A673 (cell line): ENCODE data around the gene MAPK9. TPM values are rescaled to one million over a fixed set of nuclear protein-coding genes. Genes with fewer than 3 reads are reported as not detected.

Experiments
- BruUV-seq: library from RNA; stranded (reverse); fragments of 400-500 nt; replicated peaks from 2 replicates; lab custom pipeline; 2021; lab: Mats Ljungman, UMichigan
- CTCF ChIA-PET: fragments of 300-600 bp; sonication (Branson Sonifier 250); formaldehyde crosslinking; loops from one replicate; lab custom pipeline; 2022; ENCODE audit warnings: antibody characterized with exemption; lab: Charles Lee
- POLR2A ChIA-PET: fragments of 300-600 bp; sonication (Branson Sonifier 250); formaldehyde crosslinking; loops from one replicate; lab custom pipeline; 2022; ENCODE audit warnings: antibody characterized with exemption; ENCODE audit not compliant: low non-redundant PET; lab: Charles Lee
- DNase-seq: peaks from one replicate; pipeline ENCODE4 v3.0.0-alpha.2; 2015; ENCODE audit warnings: low spot score
- H3K27ac ChIP-seq: fragments of 200-600 bp; sonication (generic); 2 replicates; pipeline ENCODE4 v1.5.1; 2016; ENCODE audit warnings: mixed run types, low read depth, mild to moderate bottlenecking, mixed read lengths, antibody characterized with exemption, low read length; ENCODE audit not compliant: poor library complexity, severe bottlenecking
- H3K27me3 ChIP-seq: fragments of 200-600 bp; sonication (generic); replicated peaks from 2 replicates; pipeline ENCODE4 v1.6.1; 2017; ENCODE audit warnings: mixed run types, low read depth, mild to moderate bottlenecking, mixed read lengths, antibody characterized with exemption, low read length; ENCODE audit not compliant: insufficient read depth, poor library complexity
- H3K36me3 ChIP-seq: fragments of 200-600 bp; sonication (generic); 2 replicates; pipeline ENCODE4 v1.6.1; 2016; ENCODE audit warnings: mixed run types, mild to moderate bottlenecking, mixed read lengths, antibody characterized with exemption, low read length; ENCODE audit not compliant: insufficient read depth, poor library complexity, severe bottlenecking
- H3K4me1 ChIP-seq: fragments of 200-600 bp; sonication (generic); 2 replicates; pipeline ENCODE4 v1.6.1; 2017; ENCODE audit warnings: mixed run types, mild to moderate bottlenecking, mixed read lengths, antibody characterized with exemption, low read length; ENCODE audit not compliant: insufficient read depth, poor library complexity, severe bottlenecking
- H3K4me3 ChIP-seq: fragments of 200-600 bp; sonication (generic); 2 replicates; pipeline ENCODE4 v1.5.1; 2016; ENCODE audit warnings: low read depth, mixed run types, mild to moderate bottlenecking, mixed read lengths, low read length; ENCODE audit not compliant: poor library complexity, severe bottlenecking
- H3K9me3 ChIP-seq: fragments of 200-600 bp; sonication (generic); 2 replicates; pipeline ENCODE4 v1.6.1; 2016; ENCODE audit warnings: mixed run types, low read depth, mild to moderate bottlenecking, mixed read lengths, antibody characterized with exemption, low read length; ENCODE audit not compliant: poor library complexity, severe bottlenecking
- EZH2 ChIP-seq: fragments of 200-600 bp; sonication (generic); IDR thresholded peaks from 2 replicates; pipeline ENCODE4 v1.6.1; 2017; ENCODE audit warnings: borderline replicate concordance, low read depth, mild to moderate bottlenecking, mixed read lengths, antibody characterized with exemption, low read length; ENCODE audit not compliant: poor library complexity, severe bottlenecking
- intact Hi-C: fragments of 100-400 bp; cut with micrococcal nuclease; formaldehyde crosslinking; loops from one replicate; pipeline ENCODE4 v1.10.0; 2022; ENCODE audit not compliant: unreplicated experiment
- total RNA-seq: library from RNA; stranded (reverse); gene quantifications from 2 replicates; pipeline ENCODE4 v1.2.3, GENCODE V29; 2021
- TF ChIP-seq, protein P1 (sequence below): fragments of 300-800, 200-600 bp; sonication (generic); conservative IDR thresholded peaks from 2 replicates; pipeline ENCODE4 v1.5.1; 2017; ENCODE audit warnings: low read depth, mild to moderate bottlenecking, antibody characterized with exemption, low read length, moderate library complexity, mixed read lengths

The MAPK9 gene
- total RNA-seq, 1 experiment from 2014 or later, result 34.4 TPM

DNA sequence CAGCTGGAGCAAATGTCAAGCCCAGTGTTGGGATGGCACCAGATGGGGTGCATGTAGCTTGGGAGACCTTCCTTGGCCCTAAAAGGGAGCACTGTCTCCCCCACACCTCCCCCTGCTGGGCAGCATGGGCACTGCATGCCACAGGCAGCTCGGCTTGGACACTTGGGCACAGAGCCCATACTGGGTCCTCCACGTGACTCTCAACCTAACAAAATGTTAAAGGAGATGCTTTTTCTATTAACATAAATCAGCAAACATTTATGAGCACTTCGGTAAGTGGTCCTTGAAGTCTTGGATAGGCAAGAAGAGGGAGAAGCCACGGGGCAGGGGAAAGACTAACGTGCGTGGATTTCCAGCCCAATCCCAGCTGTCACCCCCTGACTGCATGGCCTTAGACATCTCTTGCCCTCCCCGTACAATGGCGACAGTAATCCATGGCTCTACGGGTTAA, 23.9 kb upstream of the MAPK9 start:
- Histone ChIP-seq H3K27me3 (no peaks in the 10 kb centered on the region), H3K4me3 (no peak overlapping the region), H3K9me3 (no peaks in the 10 kb centered on the region), H3K27ac (no peak overlapping the region), H3K4me1 (no peaks in the 10 kb centered on the region), H3K36me3 (no peaks in the 10 kb centered on the region)
- ChIA-PET CTCF (interaction anchor here (0.6 to 2.1 kb wide), 5 partner anchors 11 to 115 kb away, joined by 3 to 6 read pairs (median 3); no protein-coding TSS in a partner anchor), POLR2A (no interaction called here)
- BruUV-seq, result no TSS peak
- DNase-seq, result peak; percentile 56
- no peak for TF ChIP-seq EZH2
- TF ChIP-seq, protein P1, sequence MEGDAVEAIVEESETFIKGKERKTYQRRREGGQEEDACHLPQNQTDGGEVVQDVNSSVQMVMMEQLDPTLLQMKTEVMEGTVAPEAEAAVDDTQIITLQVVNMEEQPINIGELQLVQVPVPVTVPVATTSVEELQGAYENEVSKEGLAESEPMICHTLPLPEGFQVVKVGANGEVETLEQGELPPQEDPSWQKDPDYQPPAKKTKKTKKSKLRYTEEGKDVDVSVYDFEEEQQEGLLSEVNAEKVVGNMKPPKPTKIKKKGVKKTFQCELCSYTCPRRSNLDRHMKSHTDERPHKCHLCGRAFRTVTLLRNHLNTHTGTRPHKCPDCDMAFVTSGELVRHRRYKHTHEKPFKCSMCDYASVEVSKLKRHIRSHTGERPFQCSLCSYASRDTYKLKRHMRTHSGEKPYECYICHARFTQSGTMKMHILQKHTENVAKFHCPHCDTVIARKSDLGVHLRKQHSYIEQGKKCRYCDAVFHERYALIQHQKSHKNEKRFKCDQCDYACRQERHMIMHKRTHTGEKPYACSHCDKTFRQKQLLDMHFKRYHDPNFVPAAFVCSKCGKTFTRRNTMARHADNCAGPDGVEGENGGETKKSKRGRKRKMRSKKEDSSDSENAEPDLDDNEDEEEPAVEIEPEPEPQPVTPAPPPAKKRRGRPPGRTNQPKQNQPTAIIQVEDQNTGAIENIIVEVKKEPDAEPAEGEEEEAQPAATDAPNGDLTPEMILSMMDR, result peak; percentile 88
- intact Hi-C loops, result loop anchor here (5.0 kb wide), 1 partner anchor 188 kb away; no protein-coding TSS in a partner anchor

GRCh38 chr5:180313677-180314505, 22.0 kb upstream of the MAPK9 start:
- H3K4me3 ChIP-seq, result no peak overlapping the region
- no peaks in the 10 kb centered on the region for H3K27me3 ChIP-seq
- CTCF ChIA-PET, result no interaction called here
- DNase-seq, result no peak
- H3K36me3 ChIP-seq, result no peaks in the 10 kb centered on the region
- TF ChIP-seq EZH2, result no peak
- TF ChIP-seq, protein P1, result no peak
- no peak overlapping the region for H3K27ac ChIP-seq
- POLR2A ChIA-PET, result no interaction called here
- no peaks in the 10 kb centered on the region for H3K4me1 ChIP-seq
- BruUV-seq, result no TSS peak
- no peaks in the 10 kb centered on the region for H3K9me3 ChIP-seq
- intact Hi-C loops, result no loop called here

- no peak for DNase-seq
- no TSS peak for BruUV-seq
- intact Hi-C loops, result no loop called here
- CTCF ChIA-PET, result no interaction called here
- POLR2A ChIA-PET, result no interaction called here
- Histone ChIP-seq H3K4me3 (no peak overlapping the region), H3K36me3 (no peaks in the 10 kb centered on the region), H3K27me3 (no peaks in the 10 kb centered on the region), H3K27ac (no peak overlapping the region), H3K4me1 (no peaks in the 10 kb centered on the region), H3K9me3 (no peaks in the 10 kb centered on the region)
- no peak for TF ChIP-seq EZH2
- TF ChIP-seq, protein P1, result no peak
Observed at GRCh38 chr5:180311216-180311615, 19.3 kb upstream of the MAPK9 start.
